Esophagus muscularis mucosa (tissue), 4 donors: ENCODE data around the gene CFAP221. TPM values are rescaled to one million over a fixed set of nuclear protein-coding genes. Genes with fewer than 3 reads are reported as not detected.

Source experiments
- DNase-seq: peaks from one replicate; pipeline ENCODE4 v3.0.0-alpha.2; 2017; ENCODE audit errors: extremely low spot score
- H3K27ac ChIP-seq, 4 donors: fragments of 200-600 bp; sonication (generic); replicated peaks in 1 of 4; 1 replicate in 3 of 4; 2 replicates in 1 of 4; pipeline ENCODE4 v1.5.1; 2016 to 2019; ENCODE audit warnings: mild to moderate bottlenecking in 1 of 4
- H3K27me3 ChIP-seq, 4 donors: fragments of 200-600 bp; sonication (generic); one replicate each; pipeline versions ENCODE4 v1.5.1 to v1.6.0; 2016 to 2019
- H3K36me3 ChIP-seq, 4 donors: fragments of 200-600 bp; sonication (generic); one replicate each; pipeline ENCODE4 v1.5.1; 2016 to 2019
- H3K4me1 ChIP-seq, 4 donors: fragments of 200-600 bp; sonication (generic); one replicate each; pipeline ENCODE4 v1.5.1; 2016 to 2019
- H3K4me3 ChIP-seq, 4 donors: fragments of 200-600 bp; sonication (generic); 1 replicate in 2 of 4; 2 replicates in 2 of 4; pipeline ENCODE4 v1.5.1; 2016 to 2019; ENCODE audit warnings: mild to moderate bottlenecking in 4 of 4, moderate library complexity in 1 of 4
- H3K9me3 ChIP-seq, 4 donors: fragments of 200-600 bp; sonication (generic); 1 replicate in 3 of 4; 2 replicates in 1 of 4; pipeline ENCODE4 v1.5.1; 2016 to 2019
- EP300 ChIP-seq: sonication (generic); formaldehyde crosslinking; IDR thresholded peaks from one replicate; pipeline ENCODE4 v1.6.1; 2017; ENCODE audit warnings: antibody characterized with exemption
- POLR2A ChIP-seq: fragments of 450-650 bp; IDR thresholded peaks from one replicate; pipeline ENCODE4 v1.6.1; 2017; ENCODE audit warnings: antibody characterized with exemption, moderate library complexity, mild to moderate bottlenecking, low read depth
- POLR2AphosphoS5 ChIP-seq, 2 donors: sonication (generic); formaldehyde crosslinking; IDR thresholded peaks; one replicate each; pipeline ENCODE4 v1.6.1; 2017; ENCODE audit warnings: antibody characterized with exemption in 2 of 2
- WGBS: methylation state at CpG from one replicate; pipeline ENCODE4 v1.1.5; 2018; 5-methylcytosine and 5-hydroxymethylcytosine counted together
- intact Hi-C: fragments of 100-400 bp; cut with DNase I; formaldehyde crosslinking; loops from one replicate; pipeline ENCODE4 v1.15.1; 2023
- total RNA-seq, 4 donors: library from RNA; depleted of rRNA; stranded (reverse); fragments of >200 nt; gene quantifications; one replicate each; pipeline versions ENCODE4 v1.1.0 to v1.2.1, GENCODE V29; 2016
- TF ChIP-seq, protein P1 (sequence below), 3 experiments: fragments of 200-600 bp in 2 of 3; fragments of 450-650 bp in 1 of 3; sonication (generic) in 2 of 3; IDR thresholded peaks; one replicate each; pipeline ENCODE4 v1.5.1; 2017 to 2019; ENCODE audit warnings: antibody characterized with exemption in 3 of 3, mild to moderate bottlenecking in 2 of 3, moderate library complexity in 1 of 3

The CFAP221 gene
- total RNA-seq, 4 donors from 2014 or later = 0.17 to 0.97 (median 0.29) TPM

DNA sequence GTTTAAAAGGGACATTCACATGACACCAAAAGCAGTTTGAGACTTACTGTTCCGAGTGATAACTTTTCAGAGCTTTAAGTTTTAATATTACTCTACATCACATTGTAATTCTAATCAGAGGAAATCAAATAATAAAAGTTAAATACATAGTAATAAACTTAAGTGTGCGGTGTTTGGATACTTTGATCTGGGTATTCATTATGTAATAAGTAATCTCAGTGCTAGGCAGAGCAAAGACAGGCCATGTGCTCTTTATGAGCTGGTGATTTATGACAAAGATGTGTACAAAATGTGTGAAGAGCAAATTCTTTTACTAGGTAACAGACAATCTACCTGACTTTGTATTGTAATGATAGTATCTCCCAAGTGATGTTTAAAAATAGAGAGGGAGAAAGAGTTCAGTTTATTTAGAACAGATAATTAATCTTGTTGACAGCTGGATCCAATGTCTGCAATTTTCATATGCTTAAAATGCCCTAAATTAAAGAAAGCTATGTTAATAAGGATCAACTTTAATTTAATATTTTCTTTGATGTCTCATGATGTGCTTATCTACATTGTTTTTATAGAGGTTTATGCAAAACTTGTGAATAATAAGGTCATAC is 4.4 kb downstream of the CFAP221 start:
- WGBS = 63% methylated on average over 2 of the region's 2 CpGs
- intact Hi-C loops = no loop called here
- peaks cover 0 to 5% (median 2%) of the 10 kb centered on the region in 4 donors for H3K27me3 ChIP-seq

DNA sequence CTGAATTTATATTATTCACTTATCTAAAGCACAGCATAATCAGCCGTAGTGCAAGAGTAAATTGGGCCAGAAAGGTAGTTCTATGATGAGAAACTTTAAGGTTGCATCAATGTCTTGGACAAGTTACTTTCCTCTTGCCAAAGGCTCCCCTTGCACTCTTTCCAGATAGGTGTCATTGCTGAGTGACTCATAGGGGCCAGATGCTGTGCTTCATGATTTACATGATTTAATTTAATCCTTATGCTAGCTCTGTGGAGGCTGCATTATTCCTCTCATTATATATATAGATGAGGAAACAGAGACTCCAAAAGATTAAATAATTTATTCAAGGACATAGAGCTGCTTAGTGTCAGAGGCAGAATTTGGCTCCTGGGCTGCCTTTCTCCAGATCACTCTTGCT is 5.0 kb downstream of the CFAP221 start:
- Histone ChIP-seq H3K9me3 (no peaks in the 10 kb centered on the region), H3K36me3 (no peaks in the 10 kb centered on the region), H3K4me1 (peaks cover 6 to 20% (median 13%) of the 10 kb centered on the region in 4 donors), H3K4me3 (no peak overlapping the region), H3K27ac (no peak overlapping the region), H3K27me3 (peaks cover 0 to 5% (median 2%) of the 10 kb centered on the region in 4 donors)
- DNase-seq = no peak
- intact Hi-C loops = no loop called here
- WGBS = 44% methylated on average over 1 of the region's 1 CpG
- TF ChIP-seq, protein P1, sequence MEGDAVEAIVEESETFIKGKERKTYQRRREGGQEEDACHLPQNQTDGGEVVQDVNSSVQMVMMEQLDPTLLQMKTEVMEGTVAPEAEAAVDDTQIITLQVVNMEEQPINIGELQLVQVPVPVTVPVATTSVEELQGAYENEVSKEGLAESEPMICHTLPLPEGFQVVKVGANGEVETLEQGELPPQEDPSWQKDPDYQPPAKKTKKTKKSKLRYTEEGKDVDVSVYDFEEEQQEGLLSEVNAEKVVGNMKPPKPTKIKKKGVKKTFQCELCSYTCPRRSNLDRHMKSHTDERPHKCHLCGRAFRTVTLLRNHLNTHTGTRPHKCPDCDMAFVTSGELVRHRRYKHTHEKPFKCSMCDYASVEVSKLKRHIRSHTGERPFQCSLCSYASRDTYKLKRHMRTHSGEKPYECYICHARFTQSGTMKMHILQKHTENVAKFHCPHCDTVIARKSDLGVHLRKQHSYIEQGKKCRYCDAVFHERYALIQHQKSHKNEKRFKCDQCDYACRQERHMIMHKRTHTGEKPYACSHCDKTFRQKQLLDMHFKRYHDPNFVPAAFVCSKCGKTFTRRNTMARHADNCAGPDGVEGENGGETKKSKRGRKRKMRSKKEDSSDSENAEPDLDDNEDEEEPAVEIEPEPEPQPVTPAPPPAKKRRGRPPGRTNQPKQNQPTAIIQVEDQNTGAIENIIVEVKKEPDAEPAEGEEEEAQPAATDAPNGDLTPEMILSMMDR (IDR thresholded peaks at IDR 0.05) = no peak
- TF ChIP-seq POLR2AphosphoS5 (IDR thresholded peaks at IDR 0.05) (no peak), EP300 (no peak), POLR2A (no peak)

More for the DNA sequence above, 4.4 kb downstream of the CFAP221 start:
- Histone ChIP-seq H3K9me3 (no peaks in the 10 kb centered on the region), H3K4me3 (no peak overlapping the region), H3K27ac (no peak overlapping the region), H3K4me1 (peaks cover 6 to 25% (median 19%) of the 10 kb centered on the region in 4 donors), H3K36me3 (no peaks in the 10 kb centered on the region)
- TF ChIP-seq, protein P1 (IDR thresholded peaks at IDR 0.05) = no peak
- no peak for TF ChIP-seq POLR2A
- TF ChIP-seq EP300 = no peak
- no peak for TF ChIP-seq POLR2AphosphoS5 (IDR thresholded peaks at IDR 0.05)
- no peak for DNase-seq

DNA sequence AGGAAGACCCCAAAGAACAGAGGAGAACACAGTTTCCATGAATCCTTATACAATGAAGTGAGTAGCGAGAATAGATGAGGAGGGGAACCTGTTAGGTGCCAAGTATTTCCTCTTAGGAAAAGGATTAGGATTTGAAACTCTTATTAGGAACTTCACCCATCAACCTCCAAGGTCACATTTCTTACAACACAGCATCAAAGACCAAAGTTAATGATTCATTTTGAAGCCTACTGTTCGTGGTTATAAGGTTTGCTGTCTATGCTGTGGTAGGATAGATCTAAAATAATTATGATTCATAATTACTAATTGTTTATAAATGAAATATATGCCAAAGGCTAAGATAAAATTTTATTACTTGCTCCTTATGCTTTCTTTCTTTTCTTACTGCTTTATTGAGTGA is 6.1 kb downstream of the CFAP221 start:
- peaks cover 0 to 13% (median 6%) of the 10 kb centered on the region in 4 donors for H3K4me1 ChIP-seq
- H3K27ac ChIP-seq = no peak overlapping the region
- no peaks in the 10 kb centered on the region for H3K36me3 ChIP-seq
- no peaks in the 10 kb centered on the region for H3K9me3 ChIP-seq
- 77% methylated on average over 2 of the region's 2 CpGs for WGBS
- H3K4me3 ChIP-seq = no peak overlapping the region
- DNase-seq = no peak
- no peaks in the 10 kb centered on the region for H3K27me3 ChIP-seq
- TF ChIP-seq POLR2AphosphoS5 (IDR thresholded peaks at IDR 0.05) (no peak), EP300 (no peak), POLR2A (no peak)
- TF ChIP-seq, protein P1 (IDR thresholded peaks at IDR 0.05) = no peak
- intact Hi-C loops = no loop called here

DNA sequence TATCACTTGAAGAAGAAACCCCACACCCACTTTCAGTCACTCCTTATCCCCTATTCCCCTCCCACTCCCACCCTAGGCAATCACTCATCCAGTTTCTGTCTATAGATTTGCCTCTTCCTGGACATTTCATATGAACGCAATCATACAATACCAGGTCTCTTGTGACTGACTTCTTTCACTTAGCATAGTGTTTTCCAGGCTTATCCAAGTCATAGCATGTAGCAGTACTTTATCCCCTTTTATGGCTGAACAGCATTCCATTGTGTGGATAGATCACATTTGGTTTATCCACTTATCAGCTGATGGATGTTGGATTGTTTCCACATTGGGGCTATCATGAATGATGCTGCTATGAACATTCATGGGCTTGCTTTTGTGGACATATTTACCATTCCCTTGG is 6.6 kb downstream of the CFAP221 start:
- intact Hi-C loops = no loop called here

More for the DNA sequence above, 6.6 kb downstream of the CFAP221 start:
- Histone ChIP-seq H3K9me3 (no peaks in the 10 kb centered on the region), H3K27me3 (no peaks in the 10 kb centered on the region), H3K27ac (no peak overlapping the region), H3K36me3 (no peaks in the 10 kb centered on the region), H3K4me3 (no peak overlapping the region), H3K4me1 (peaks cover 0 to 13% (median 6%) of the 10 kb centered on the region in 4 donors)
- peak; percentile 47 for DNase-seq
- TF ChIP-seq EP300 (no peak), POLR2AphosphoS5 (IDR thresholded peaks at IDR 0.05) (no peak), POLR2A (no peak)
- TF ChIP-seq, protein P1 (IDR thresholded peaks at IDR 0.05) = no peak
- WGBS = 91% methylated on average over 1 of the region's 1 CpG
